Gastroesophageal sphincter (tissue), 4 donors: ENCODE results near the gene BLZF1. TPM values are rescaled to one million over a fixed set of nuclear protein-coding genes. Genes with fewer than 3 reads are reported as not detected.
"Not testable (repeated sequence)": the region's sequence is repeated elsewhere in the genome, so short reads cannot be mapped to it uniquely, and the experiment has no call there.

Source experiments
- ATAC-seq: fragments of 150-250 bp; one replicate; pipeline ENCODE4 v1.9.1; 2016; ENCODE audit warnings: mild to moderate bottlenecking, moderate library complexity
- H3K27ac ChIP-seq, 4 donors: fragments of 200-600 bp; sonication (generic) in 3 of 4; 1 replicate in 3 of 4; 2 replicates in 1 of 4; pipeline ENCODE4 v1.5.1; 2016 to 2019
- H3K27me3 ChIP-seq: fragments of 200-600 bp; sonication (generic); one replicate; pipeline ENCODE4 v1.5.1; 2019
- H3K36me3 ChIP-seq, 2 donors: fragments of 200-600 bp; sonication (generic); one replicate each; pipeline ENCODE4 v1.5.1; 2019; ENCODE audit warnings: control low read depth in 1 of 2
- H3K4me1 ChIP-seq, 3 donors: fragments of 200-600 bp; sonication (generic); 1 replicate in 2 of 3; 2 replicates in 1 of 3; pipeline ENCODE4 v1.5.1; 2016 to 2019; ENCODE audit warnings: control low read depth in 2 of 3
- H3K4me3 ChIP-seq, 2 donors: fragments of 200-600 bp; sonication (generic); one replicate each; pipeline ENCODE4 v1.5.1; 2019; ENCODE audit warnings: mild to moderate bottlenecking in 1 of 2, moderate library complexity in 1 of 2
- H3K9me3 ChIP-seq, 3 donors: fragments of 200-600 bp; sonication (generic); one replicate each; pipeline ENCODE4 v1.5.1; 2017 to 2019; ENCODE audit warnings: control low read depth in 2 of 3
- CTCF ChIP-seq, 4 experiments: fragments of 200-600 bp in 2 of 4; fragments of 450-650 bp in 2 of 4; sonication (generic) in 1 of 4; IDR thresholded peaks; one replicate each; pipeline ENCODE4 v1.5.1; 2017 to 2019; ENCODE audit warnings: antibody characterized with exemption in 4 of 4, mild to moderate bottlenecking in 2 of 4, moderate library complexity in 2 of 4
- EP300 ChIP-seq: sonication (generic); formaldehyde crosslinking; IDR thresholded peaks from one replicate; pipeline ENCODE4 v1.6.1; 2017; ENCODE audit warnings: antibody characterized with exemption, mild to moderate bottlenecking
- POLR2A ChIP-seq, 2 donors: fragments of 450-650 bp; IDR thresholded peaks; one replicate each; pipeline ENCODE4 v1.6.1; 2017; ENCODE audit warnings: antibody characterized with exemption in 2 of 2, mild to moderate bottlenecking in 2 of 2, moderate library complexity in 1 of 2
- POLR2AphosphoS5 ChIP-seq: sonication (generic); formaldehyde crosslinking; IDR thresholded peaks from one replicate; pipeline ENCODE4 v1.6.1; 2017; ENCODE audit warnings: antibody characterized with exemption
- WGBS, 2 donors: methylation state at CpG; one replicate each; pipeline ENCODE4 v1.1.5; 2018; ENCODE audit warnings: low coverage in 1 of 2; 5-methylcytosine and 5-hydroxymethylcytosine counted together
- total RNA-seq, 4 donors: library from RNA; depleted of rRNA; stranded (reverse); fragments of >200 nt; gene quantifications; one replicate each; pipeline ENCODE4 v1.1.0, GENCODE V29; 2016

Gene BLZF1
- total RNA-seq, 4 donors from 2014 or later: 36.5 to 46.9 (median 37.3) TPM

DNA sequence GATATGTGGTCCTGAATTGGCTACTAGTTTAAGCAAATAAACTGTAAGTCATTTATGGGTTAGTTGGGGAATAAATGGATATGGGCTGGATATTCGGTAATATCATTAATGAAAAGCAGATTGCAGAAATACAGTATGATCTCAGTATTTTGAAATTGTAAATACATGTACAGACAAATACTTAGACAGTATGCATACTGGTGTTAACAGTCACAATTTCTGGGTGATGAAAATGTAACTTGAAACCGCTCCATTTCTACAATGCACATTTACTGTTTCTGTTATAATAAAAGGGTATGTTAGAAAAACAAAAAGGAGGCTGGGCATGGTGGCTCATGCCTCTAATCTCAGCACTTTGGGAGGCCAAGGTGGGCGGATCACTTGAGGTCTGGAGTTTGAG lies 28.0 kb downstream of the BLZF1 start:
- TF ChIP-seq POLR2A (IDR thresholded peaks at IDR 0.05) (no peak), CTCF (IDR thresholded peaks at IDR 0.05) (no peak), EP300 (no peak), POLR2AphosphoS5 (no peak)
- peaks cover 0 to 1% (median 0%) of the 10 kb centered on the region in 3 donors for H3K9me3 ChIP-seq
- ATAC-seq: no peak
- no peak overlapping the region for H3K4me3 ChIP-seq
- H3K27me3 ChIP-seq: no peaks in the 10 kb centered on the region
- H3K4me1 ChIP-seq: no peaks in the 10 kb centered on the region
- WGBS, 2 donors: 94% methylated on average over 3 of the region's 3 CpGs
- no peak overlapping the region for H3K27ac ChIP-seq
- H3K36me3 ChIP-seq: peaks cover 0 to 63% of the 10 kb centered on the region in 2 donors

DNA sequence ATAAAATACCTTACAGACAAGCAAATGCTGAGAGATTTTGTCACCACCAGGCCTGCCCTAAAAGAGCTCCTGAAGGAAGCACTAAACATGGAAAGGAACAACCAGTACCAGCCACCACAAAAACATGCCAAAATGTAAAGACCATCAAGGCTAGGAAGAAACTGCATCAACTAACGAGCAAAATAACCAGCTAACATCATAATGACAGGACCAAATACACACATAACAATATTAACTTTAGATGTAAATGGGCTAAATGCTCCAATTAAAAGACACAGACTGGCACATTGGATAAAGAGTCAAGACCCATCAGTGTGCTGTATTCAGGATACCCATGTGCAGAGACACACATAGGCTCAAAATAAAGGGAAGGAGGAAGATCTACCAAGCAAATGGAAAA lies 34.6 kb downstream of the BLZF1 start:
- 90% methylated on average over 1 of the region's 1 CpG; no CpG with 5 or more reads in 1 of the 2 donors for WGBS, 2 donors
- H3K4me1 ChIP-seq, H3K36me3 ChIP-seq, H3K4me3 ChIP-seq, H3K27me3 ChIP-seq, H3K27ac ChIP-seq, ATAC-seq: not testable (repeated sequence)
- peaks cover 0 to 40% (median 0%) of the 10 kb centered on the region in 3 donors for H3K9me3 ChIP-seq

DNA sequence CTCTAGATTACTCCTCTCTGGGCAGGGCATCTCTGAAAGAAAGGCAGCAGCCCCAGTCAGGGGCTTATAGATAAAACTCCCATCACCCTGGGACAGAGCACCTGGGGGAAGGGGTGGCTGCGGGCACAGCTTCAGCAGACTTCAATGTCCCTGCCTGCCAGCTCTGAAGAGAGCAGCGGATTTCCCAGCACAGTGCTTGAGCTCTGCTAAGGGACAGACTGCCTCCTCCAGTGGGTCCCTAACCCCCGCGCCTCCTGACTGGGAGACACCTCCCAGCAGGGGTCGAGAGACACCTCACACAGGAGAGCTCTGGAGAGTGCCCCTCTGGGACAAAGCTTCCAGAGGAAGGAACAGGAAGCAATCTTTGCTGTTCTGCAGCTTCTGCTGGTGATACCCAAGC lies 40.3 kb downstream of the BLZF1 start:
- not testable (repeated sequence) for H3K36me3 ChIP-seq, H3K4me3 ChIP-seq, ATAC-seq, H3K4me1 ChIP-seq, H3K27me3 ChIP-seq, H3K27ac ChIP-seq
- WGBS, 2 donors: no CpG with 5 or more reads among the region's 5 CpGs
- H3K9me3 ChIP-seq: peaks cover 0 to 90% (median 0%) of the 10 kb centered on the region in 3 donors

DNA sequence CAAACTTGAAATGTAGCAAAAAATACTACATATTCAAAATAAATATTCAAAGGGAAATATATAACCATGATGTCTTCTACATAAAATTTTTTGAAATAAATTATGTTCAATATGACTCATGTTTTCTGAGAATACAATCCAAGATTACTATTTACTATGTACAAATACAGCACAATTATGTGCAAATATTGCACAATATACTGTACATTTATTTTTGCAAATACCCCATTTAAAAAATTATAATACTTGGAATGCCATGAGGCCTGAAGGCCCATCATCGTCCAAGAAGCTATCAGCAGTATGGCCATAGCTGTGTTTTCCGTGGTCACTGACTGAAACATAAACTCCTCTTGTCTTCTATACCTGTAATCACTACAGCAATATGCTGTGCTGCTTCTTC lies 47.0 kb downstream of the BLZF1 start:
- Histone ChIP-seq H3K27me3 (no peaks in the 10 kb centered on the region), H3K36me3 (no peaks in the 10 kb centered on the region), H3K27ac (no peak overlapping the region), H3K4me1 (no peaks in the 10 kb centered on the region), H3K4me3 (no peak overlapping the region), H3K9me3 (peaks cover 0 to 36% (median 0%) of the 10 kb centered on the region in 3 donors)
- ATAC-seq: no peak
- no peak for TF ChIP-seq CTCF (IDR thresholded peaks at IDR 0.05)
- TF ChIP-seq EP300: no peak
- no peak for TF ChIP-seq POLR2AphosphoS5
- TF ChIP-seq POLR2A (IDR thresholded peaks at IDR 0.05): no peak
- 92 to 93% methylated on average over 2 of the region's 2 CpGs for WGBS, 2 donors

- TF ChIP-seq EP300: no peak
- TF ChIP-seq CTCF (IDR thresholded peaks at IDR 0.05): no peak
- TF ChIP-seq POLR2A (IDR thresholded peaks at IDR 0.05): no peak
- TF ChIP-seq POLR2AphosphoS5: no peak
- Histone ChIP-seq H3K9me3 (no peaks in the 10 kb centered on the region), H3K27ac (no peak overlapping the region), H3K4me1 (no peaks in the 10 kb centered on the region), H3K4me3 (no peak overlapping the region), H3K36me3 (no peaks in the 10 kb centered on the region), H3K27me3 (no peaks in the 10 kb centered on the region)
- ATAC-seq: no peak
- 87 to 95% methylated on average over 3 to 5 of the region's 5 CpGs for WGBS, 2 donors
Observed at GRCh38 chr1:169421309-169421708, 53.3 kb downstream of the BLZF1 start.

GRCh38 chr1:169426174-169426705 lies 58.2 kb downstream of the BLZF1 start:
- WGBS, 2 donors: 29 to 45% methylated on average over 6 of the region's 6 CpGs

More at GRCh38 chr1:169426174-169426705, 58.2 kb downstream of the BLZF1 start:
- peaks cover 0 to 7% (median 0%) of the 10 kb centered on the region in 3 donors for H3K9me3 ChIP-seq
- no peak for ATAC-seq
- peaks cover 0 to 10% (median 0%) of the 10 kb centered on the region in 3 donors for H3K4me1 ChIP-seq
- H3K36me3 ChIP-seq: no peaks in the 10 kb centered on the region
- TF ChIP-seq POLR2AphosphoS5: no peak
- TF ChIP-seq EP300: no peak
- H3K27me3 ChIP-seq: peaks cover 9% of the 10 kb centered on the region
- peak overlapping the region in 1 of 2 donors; percentile 46 for H3K4me3 ChIP-seq
- H3K27ac ChIP-seq: no peak overlapping the region
